NB4 (cell line): ENCODE results near the gene CILP2.

ENCODE experiments used
- CTCF ChIP-seq: IDR thresholded peaks from one replicate; pipeline ENCODE4 v1.5.1; 2012; ENCODE audit warnings: low read depth, low read length
- MAX ChIP-seq: IDR thresholded peaks from 2 replicates; pipeline ENCODE4 v1.6.1; 2011; ENCODE audit warnings: low read depth, low read length
- POLR2A ChIP-seq: IDR thresholded peaks from 2 replicates; pipeline ENCODE4 v1.6.1; 2011; ENCODE audit warnings: mild to moderate bottlenecking; ENCODE audit not compliant: insufficient read length; ENCODE audit errors: extremely low read depth

DNA sequence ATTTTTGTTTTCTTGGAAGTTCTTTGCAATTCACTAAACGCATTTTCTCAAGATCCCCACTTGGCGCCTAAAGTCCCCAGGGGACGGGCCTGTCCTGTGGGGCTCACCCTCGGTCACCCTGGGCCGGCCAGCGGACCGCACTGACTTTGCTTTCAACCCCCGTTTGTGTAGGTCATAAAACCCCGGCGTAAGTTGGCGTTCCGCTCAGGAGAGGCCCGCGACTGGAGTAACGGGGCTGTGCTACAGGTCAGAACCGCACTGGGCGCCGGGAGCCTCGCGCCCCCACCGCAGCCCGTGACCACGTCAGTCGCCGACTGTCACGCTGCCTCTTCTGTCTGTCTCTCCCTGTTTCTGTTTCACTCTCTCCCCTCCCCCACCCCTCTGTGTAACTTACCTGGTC lies 36.3 kb upstream of the CILP2 start:
- TF ChIP-seq CTCF, result no peak
- TF ChIP-seq POLR2A, result no peak
- TF ChIP-seq MAX, result no peak
